Bronchus fibroblast of lung (primary cell): ENCODE results near the gene GPSM1. TPM values are rescaled to one million over a fixed set of nuclear protein-coding genes. Genes with fewer than 3 reads are reported as not detected.

ENCODE experiments used
- total RNA-seq: library from RNA; depleted of rRNA; stranded (reverse); fragments of >200 nt; gene quantifications from 2 replicates; pipeline ENCODE4 v1.2.3, GENCODE V29; 2015

Gene GPSM1, protein sequence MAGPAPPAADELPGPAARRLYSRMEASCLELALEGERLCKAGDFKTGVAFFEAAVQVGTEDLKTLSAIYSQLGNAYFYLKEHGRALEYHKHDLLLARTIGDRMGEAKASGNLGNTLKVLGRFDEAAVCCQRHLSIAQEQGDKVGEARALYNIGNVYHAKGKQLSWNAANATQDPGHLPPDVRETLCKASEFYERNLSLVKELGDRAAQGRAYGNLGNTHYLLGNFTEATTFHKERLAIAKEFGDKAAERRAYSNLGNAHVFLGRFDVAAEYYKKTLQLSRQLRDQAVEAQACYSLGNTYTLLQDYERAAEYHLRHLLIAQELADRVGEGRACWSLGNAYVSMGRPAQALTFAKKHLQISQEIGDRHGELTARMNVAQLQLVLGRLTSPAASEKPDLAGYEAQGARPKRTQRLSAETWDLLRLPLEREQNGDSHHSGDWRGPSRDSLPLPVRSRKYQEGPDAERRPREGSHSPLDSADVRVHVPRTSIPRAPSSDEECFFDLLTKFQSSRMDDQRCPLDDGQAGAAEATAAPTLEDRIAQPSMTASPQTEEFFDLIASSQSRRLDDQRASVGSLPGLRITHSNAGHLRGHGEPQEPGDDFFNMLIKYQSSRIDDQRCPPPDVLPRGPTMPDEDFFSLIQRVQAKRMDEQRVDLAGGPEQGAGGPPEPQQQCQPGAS
- 99.4 and 110 TPM in 2 replicates for total RNA-seq

DNA sequence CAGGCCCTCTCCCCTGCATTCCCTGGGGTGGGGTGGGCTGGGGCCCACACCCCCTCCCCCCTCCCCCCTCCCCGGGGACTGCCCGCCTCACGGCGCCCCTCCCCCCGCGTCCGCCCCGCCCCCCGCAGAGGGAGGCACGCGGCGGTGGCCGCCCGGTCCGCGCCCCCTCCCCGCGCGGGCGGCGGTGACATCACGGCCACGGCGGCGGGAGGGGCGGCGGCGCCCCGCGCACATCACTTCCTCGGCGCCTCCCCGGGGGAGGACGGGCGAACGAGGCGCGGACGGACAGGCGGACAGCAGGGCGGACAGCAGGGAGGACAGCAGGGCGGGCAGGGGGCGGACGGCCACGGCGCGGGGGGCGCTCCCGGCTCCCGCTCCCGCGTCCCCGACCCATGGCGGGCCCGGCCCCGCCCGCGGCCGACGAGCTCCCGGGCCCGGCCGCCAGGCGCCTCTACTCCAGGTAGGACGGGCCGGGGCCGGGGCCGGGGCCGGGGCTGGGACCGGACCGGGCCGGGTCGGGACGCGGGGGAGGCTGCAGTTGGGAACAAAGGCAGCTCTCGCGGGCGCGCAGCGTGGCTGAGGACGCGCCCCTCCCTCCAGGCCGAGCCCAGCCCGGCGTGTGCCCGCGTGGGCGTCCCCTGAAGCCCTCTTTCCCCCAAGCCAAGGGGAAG lies at the start of gene GPSM1:
Gene GPSM1, plus strand, starts transcription at position 236 of the 671 bp plus-strand sequence. Its CDS starts 157 bp downstream, at position 393.

DNA sequence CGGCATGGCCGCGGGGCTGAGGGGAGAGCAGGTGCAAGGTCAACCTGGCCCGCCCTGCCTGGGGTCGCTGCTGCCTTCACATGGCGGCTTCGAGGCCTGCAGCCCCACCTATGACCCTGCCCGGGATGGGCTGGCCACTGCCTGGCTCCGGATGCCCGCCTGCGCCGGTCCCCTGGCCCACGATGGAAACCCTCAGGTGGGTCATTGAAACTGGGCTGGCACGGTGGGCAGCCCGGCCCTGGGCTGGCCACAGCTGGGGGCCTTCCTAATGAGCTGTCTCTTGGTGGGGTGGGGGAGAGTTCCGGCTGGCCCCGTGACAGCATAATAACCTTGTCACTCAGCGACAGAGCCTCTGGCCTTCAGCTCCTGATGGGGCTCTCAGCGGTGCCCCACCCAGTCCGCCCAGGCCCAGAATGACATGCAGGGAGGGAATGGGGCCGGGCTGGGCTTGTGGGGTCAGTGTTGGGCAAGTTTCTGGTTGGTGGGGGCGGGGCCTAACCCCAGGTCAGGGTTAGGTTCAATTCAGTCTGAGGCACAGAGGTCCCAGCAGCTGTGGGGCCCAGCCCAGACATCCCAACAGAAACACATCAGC lies 23.4 kb upstream of the GPSM1 start, which contains the start of gene CCDC187:
Gene CCDC187, minus strand, starts transcription at position 270 of the 592 bp plus-strand sequence. Its CDS starts 264 bp downstream, at position 6.

DNA sequence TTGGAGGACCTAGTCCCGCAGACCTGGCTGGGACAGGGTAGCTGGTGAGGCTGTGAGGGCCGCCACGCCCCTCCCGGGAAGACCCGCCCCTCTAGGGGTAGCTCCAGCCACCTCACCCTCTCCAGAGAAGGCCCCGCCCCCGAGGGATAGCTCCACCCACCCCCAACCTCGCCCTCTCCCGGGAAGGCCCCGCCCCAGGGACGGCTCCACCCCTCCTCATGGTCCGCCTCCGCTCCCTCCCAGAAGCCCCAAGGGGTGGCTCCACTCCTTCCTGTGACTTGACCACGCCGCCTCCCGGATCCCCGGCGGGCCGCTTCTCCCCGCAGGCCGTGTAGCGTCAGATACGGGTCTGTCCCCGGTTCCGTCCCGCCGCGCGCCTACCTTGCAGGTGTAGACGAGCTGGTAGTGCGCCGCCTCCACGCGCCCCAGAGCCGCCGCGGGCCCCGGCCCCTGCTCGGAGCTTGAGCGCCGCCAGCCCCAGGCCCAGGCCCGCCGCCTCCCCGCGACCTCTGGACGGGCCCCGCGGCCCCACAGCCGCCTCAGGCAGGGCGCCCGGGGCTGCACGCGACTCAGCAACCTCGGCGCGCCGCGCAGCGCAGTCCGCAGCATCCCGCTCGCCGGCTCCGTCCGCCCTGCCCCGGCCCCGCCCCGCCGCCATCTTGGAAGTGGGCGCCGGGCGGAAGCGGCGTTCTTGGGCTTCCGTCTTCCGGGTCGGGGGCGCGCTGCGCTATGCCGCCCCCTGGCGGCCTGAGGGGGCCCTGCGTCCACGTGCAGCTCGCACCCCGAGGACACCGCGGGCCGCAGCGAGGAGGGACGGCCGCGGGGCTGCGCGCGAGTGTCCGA lies 36.0 kb downstream of the GPSM1 start, which contains the start of gene DNLZ:
Gene DNLZ, minus strand, starts transcription at position 639 of the 843 bp plus-strand sequence. Its CDS starts 30 bp downstream, at position 609.

DNA sequence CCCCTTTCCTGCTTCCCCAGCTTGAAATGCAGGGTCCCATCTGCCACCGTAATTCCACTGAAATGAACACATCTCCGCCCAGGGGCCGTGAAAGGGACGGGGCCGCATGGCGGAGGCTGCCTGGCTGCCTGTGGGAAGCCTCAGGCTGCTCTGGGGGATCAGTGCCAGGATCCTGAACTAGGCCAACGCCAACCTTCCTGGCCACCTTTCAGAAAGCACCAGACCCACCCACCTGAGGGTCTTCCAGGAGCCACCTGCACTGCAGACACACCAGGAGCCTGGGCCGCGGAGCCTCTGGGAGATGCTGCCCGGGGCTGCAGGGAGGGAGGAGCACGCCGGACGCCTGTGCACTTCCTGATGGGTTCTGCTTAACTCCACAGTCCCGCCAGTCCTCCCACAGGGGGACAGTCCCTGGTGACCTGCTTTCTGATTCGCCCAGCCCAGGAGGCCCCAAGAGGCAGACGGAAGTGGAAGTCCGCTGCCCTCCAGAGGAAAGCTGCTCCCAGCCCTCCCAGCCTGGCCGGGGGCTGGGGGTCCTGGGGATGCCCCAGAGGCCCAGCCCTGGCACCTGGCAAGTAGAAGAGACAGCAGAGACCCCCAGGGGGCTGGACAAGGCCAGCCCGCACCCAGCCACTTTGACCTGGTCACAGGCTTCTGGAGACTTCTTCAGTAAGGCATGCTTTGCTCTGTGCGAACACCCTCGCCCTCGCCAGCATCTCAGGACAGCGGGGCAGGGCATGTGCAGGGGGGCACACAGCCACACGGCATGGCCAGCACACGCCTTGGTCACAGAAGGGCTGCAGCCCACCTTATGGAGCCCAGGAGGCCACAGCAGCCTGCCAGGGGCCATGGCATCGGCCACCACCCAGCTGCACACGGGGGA lies 46.2 kb downstream of the GPSM1 start, which contains the start of gene CARD9:
Gene CARD9, minus strand, starts transcription at position 370 of the 883 bp plus-strand sequence. CDS start 1,591 bp downstream, outside the sequence.

DNA sequence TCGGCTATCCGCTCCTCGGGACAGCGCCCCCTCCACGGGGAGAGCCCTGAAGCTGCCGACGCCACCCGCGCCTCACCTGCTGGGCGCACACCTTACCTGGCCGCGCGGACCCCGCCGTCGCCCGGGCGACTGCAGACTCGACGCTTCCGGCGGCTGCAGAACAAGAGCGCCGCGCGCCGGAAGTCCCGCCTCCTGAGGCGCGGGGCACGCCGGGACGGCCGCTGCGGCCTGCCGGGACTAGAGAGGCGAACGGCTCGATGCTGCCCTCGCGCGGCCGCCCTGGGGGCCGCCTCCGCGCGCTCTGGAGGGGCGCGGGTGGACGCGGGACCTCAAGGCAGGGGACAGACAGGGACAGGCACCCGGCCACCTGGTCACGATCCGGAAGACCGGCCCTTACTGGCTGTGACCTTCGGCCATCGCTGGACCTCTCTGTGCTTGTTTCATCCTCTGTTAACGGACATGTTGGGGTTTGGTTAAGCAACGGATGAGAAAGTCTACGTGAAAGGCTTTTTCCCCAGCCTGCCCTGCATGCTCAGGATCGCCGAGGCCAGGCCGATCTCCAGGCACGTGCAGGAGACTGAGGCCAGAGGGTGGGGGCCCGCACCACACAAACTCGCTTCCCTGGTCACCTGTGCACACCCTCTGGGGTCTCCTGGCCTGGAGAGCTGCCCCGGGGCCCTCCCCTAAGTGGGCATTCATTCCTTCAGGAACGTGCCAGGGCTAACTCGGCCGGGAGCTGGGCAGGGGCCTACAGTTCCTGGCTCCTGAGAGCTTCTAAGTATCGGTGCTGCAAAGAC lies 72.9 kb downstream of the GPSM1 start, which contains the start of gene SNAPC4:
Gene SNAPC4, minus strand, starts transcription at position 133 of the 797 bp plus-strand sequence. CDS start 1,742 bp downstream, outside the sequence.

Other genes with a start within 250 kb of the GPSM1 start
- gene NACC2, start 232.2 kb upstream of the GPSM1 start, total RNA-seq = 16.9 and 17.1 TPM in 2 replicates
- 31.4 and 33.3 TPM in 2 replicates for gene TMEM250, start 208.7 kb upstream of the GPSM1 start, total RNA-seq
- gene LHX3, start 122.4 kb upstream of the GPSM1 start, total RNA-seq = not detected in 2 replicates
- gene QSOX2, start 81.7 kb upstream of the GPSM1 start, total RNA-seq = 17.1 and 20.3 TPM in 2 replicates
- gene CCDC187, start 23.4 kb upstream of the GPSM1 start, total RNA-seq = not detected in 2 replicates
- gene DNLZ, start 36.2 kb downstream of the GPSM1 start, total RNA-seq = 53.7 and 65.4 TPM in 2 replicates
- gene CARD9, start 46.1 kb downstream of the GPSM1 start, total RNA-seq = 1.9 and 2.4 TPM in 2 replicates
- 6.7 and 8.1 TPM in 2 replicates for gene SNAPC4, start 72.6 kb downstream of the GPSM1 start, total RNA-seq
- 43.0 and 45.2 TPM in 2 replicates for gene ENTR1, start 83.1 kb downstream of the GPSM1 start, total RNA-seq
- 52.8 and 62.6 TPM in 2 replicates for gene PMPCA, start 83.1 kb downstream of the GPSM1 start, total RNA-seq
- 10.0 and 11.9 TPM in 2 replicates for gene INPP5E, start 112.3 kb downstream of the GPSM1 start, total RNA-seq
- 27.6 and 33.7 TPM in 2 replicates for gene SEC16A, start 155.5 kb downstream of the GPSM1 start, total RNA-seq
- 7.2 and 9.7 TPM in 2 replicates for gene NOTCH1, start 218.5 kb downstream of the GPSM1 start, total RNA-seq